IMR-90 (cell line): ENCODE data around the gene RAET1G.

Experiments
- MAFK ChIP-seq: IDR thresholded peaks from 2 replicates; pipeline ENCODE4 v1.6.1; 2012; ENCODE audit warnings: low read depth, low read length, improper control_type of control experiment
- POLR2A ChIP-seq: IDR thresholded peaks from 2 replicates; pipeline ENCODE4 v1.6.1; 2012; ENCODE audit warnings: mild to moderate bottlenecking, low read depth, low read length
- RAD21 ChIP-seq: IDR thresholded peaks from 2 replicates; pipeline ENCODE4 v1.6.1; 2012; ENCODE audit warnings: low read length, improper control_type of control experiment
- RFX5 ChIP-seq: IDR thresholded peaks from 2 replicates; pipeline ENCODE4 v1.8.0; 2012; ENCODE audit warnings: low read depth, mild to moderate bottlenecking, low read length, moderate library complexity
- USF2 ChIP-seq: fragments of 150-350 bp; IDR thresholded peaks from 2 replicates; pipeline ENCODE4 v1.6.1; 2017; ENCODE audit warnings: mild to moderate bottlenecking, antibody characterized with exemption, low read length, low read depth
- TF ChIP-seq, protein P1 (sequence below): conservative IDR thresholded peaks from 2 replicates; pipeline ENCODE4 v1.5.1; 2012; ENCODE audit warnings: mild to moderate bottlenecking, low read depth, low read length, improper control_type of control experiment

DNA sequence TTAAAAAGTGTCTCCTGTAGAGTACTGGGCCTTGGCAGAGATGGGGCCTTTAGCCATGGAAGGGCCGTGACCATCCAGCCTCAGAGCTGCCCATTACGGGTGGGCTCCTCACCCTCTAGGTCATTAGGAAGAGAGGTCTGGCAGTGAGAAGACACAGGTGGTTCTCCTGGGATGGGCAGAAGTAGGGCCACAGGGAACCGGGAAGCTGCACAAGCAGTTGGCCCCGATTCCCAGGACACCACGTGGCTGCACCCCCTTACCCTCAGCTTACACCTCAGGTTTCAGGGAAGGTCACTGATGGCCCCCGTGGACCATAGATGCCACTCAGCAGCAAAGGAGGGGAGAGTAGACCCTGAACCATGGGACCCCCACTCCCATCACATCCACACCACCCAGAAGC is 1.6 kb downstream of the RAET1G start:
- TF ChIP-seq POLR2A: no peak
- TF ChIP-seq, protein P1, sequence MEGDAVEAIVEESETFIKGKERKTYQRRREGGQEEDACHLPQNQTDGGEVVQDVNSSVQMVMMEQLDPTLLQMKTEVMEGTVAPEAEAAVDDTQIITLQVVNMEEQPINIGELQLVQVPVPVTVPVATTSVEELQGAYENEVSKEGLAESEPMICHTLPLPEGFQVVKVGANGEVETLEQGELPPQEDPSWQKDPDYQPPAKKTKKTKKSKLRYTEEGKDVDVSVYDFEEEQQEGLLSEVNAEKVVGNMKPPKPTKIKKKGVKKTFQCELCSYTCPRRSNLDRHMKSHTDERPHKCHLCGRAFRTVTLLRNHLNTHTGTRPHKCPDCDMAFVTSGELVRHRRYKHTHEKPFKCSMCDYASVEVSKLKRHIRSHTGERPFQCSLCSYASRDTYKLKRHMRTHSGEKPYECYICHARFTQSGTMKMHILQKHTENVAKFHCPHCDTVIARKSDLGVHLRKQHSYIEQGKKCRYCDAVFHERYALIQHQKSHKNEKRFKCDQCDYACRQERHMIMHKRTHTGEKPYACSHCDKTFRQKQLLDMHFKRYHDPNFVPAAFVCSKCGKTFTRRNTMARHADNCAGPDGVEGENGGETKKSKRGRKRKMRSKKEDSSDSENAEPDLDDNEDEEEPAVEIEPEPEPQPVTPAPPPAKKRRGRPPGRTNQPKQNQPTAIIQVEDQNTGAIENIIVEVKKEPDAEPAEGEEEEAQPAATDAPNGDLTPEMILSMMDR: no peak
- no peak for TF ChIP-seq USF2
- TF ChIP-seq MAFK: no peak
- no peak for TF ChIP-seq RFX5
- TF ChIP-seq RAD21: no peak
